Kidney epithelial cell (primary cell): ENCODE measurements around the gene LPXN. TPM values are rescaled to one million over a fixed set of nuclear protein-coding genes. Genes with fewer than 3 reads are reported as not detected.

ENCODE experiments used
- DNase-seq: peaks from one replicate; pipeline ENCODE4 v3.0.0-alpha.2; 2010; ENCODE audit warnings: low read depth
- H3K27me3 ChIP-seq: 2 replicates; pipeline ENCODE4 v1.6.0; 2011; ENCODE audit warnings: low read length; ENCODE audit not compliant: control insufficient read depth, insufficient read depth
- H3K36me3 ChIP-seq: 2 replicates; pipeline ENCODE4 v1.5.1; 2011; ENCODE audit warnings: low read length; ENCODE audit not compliant: control insufficient read depth, insufficient read depth
- H3K4me3 ChIP-seq: 2 replicates; pipeline ENCODE4 v1.5.1; 2011; ENCODE audit warnings: low read depth, mild to moderate bottlenecking, control low read depth, low read length
- total RNA-seq: library from RNA; depleted of rRNA; stranded (reverse); fragments of >200 nt; gene quantifications from 2 replicates; pipeline ENCODE4 v1.2.3, GENCODE V29; 2015
- TF ChIP-seq, protein P1 (sequence below): IDR thresholded peaks from 2 replicates; pipeline ENCODE4 v1.5.1; 2011; ENCODE audit warnings: mild to moderate bottlenecking, moderate library complexity, low read length, control low read depth, inconsistent platforms; ENCODE audit not compliant: insufficient read depth, poor library complexity, severe bottlenecking

Gene LPXN
- total RNA-seq, 1 donor from 2014 or later = 5.9 TPM

DNA sequence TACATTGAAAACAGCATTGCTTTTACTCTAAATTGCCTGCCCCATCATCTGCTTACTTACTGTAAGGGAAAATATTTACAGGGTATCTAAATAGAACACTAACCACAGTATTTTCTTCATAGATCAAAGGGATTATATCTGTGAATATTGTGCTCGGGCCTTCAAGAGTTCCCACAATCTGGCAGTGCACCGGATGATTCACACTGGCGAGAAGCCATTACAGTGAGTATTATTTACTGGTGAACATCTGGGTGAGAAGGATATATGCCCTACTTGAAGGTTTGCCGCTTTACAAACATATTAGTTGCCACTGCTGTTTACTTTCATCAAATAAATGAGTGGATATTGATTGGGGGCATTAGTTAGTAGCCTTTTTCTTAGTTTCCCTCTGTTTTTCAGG is 40.9 kb upstream of the LPXN start:
- DNase-seq = peak; percentile 12
- Histone ChIP-seq H3K27me3 (no peaks in the 10 kb centered on the region), H3K4me3 (no peak overlapping the region), H3K36me3 (peaks cover 5% of the 10 kb centered on the region)
- TF ChIP-seq, protein P1, sequence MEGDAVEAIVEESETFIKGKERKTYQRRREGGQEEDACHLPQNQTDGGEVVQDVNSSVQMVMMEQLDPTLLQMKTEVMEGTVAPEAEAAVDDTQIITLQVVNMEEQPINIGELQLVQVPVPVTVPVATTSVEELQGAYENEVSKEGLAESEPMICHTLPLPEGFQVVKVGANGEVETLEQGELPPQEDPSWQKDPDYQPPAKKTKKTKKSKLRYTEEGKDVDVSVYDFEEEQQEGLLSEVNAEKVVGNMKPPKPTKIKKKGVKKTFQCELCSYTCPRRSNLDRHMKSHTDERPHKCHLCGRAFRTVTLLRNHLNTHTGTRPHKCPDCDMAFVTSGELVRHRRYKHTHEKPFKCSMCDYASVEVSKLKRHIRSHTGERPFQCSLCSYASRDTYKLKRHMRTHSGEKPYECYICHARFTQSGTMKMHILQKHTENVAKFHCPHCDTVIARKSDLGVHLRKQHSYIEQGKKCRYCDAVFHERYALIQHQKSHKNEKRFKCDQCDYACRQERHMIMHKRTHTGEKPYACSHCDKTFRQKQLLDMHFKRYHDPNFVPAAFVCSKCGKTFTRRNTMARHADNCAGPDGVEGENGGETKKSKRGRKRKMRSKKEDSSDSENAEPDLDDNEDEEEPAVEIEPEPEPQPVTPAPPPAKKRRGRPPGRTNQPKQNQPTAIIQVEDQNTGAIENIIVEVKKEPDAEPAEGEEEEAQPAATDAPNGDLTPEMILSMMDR = no peak

DNA sequence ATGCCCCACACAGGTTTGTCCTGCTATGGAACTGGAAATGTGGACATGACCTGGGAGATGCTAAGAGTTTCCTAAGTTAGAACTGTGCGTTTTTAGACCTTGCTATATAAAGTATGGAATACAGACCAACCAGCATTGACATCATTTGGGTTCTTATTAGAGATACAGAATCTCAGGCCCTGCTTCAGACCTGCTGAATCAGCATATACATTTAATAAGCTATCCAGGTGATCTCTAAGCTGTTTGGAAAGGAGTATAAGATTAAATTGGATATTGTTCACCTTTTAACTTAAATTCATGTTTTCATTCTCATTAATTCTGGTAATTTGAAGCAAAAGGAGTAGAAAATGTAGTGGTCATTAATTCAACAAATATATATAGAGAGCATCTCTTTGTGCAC is 39.9 kb upstream of the LPXN start:
- Histone ChIP-seq H3K27me3 (no peaks in the 10 kb centered on the region), H3K36me3 (peaks cover 5% of the 10 kb centered on the region), H3K4me3 (no peak overlapping the region)
- no peak for DNase-seq
- TF ChIP-seq, protein P1 = no peak

DNA sequence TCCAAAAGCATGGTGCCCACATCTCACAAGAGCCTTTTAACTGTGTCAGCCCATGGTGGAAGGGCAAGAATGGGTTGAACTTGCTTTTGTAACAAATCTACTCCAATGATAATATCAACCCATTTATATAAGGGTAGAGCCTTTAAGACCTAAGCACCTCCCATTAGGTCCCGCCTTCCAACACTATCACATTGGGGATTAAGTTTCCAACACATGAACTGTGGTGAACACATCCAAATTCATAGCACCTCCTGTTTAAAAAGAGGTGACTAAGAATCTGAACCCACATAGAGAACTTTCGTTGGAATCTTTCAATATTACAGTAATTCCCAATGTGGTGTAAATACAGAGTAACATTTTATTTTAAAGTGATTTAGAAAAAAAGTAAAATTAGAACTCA is 37.6 kb upstream of the LPXN start:
- peaks cover 5% of the 10 kb centered on the region for H3K36me3 ChIP-seq
- DNase-seq = no peak

DNA sequence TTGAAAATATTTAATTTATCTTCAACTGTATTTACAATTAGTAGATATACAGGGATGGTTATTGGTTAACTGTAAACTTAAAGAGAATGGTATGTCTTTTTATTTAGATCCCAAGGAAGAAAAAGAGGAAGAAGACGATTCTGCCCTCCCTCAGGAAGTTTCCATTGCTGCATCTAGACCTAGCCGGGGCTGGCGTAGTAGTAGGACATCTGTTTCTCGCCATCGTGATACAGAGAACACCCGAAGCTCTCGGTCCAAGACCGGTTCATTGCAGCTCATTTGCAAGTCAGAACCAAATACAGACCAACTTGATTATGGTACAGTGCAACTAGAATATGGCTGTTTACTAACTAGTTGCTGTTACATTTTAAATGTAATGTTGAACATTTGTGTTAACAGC is 34.1 kb upstream of the LPXN start:
- H3K27me3 ChIP-seq = no peaks in the 10 kb centered on the region
- H3K4me3 ChIP-seq = no peak overlapping the region
- DNase-seq = no peak
- peaks cover 2% of the 10 kb centered on the region for H3K36me3 ChIP-seq
- TF ChIP-seq, protein P1 = no peak

More for the DNA sequence above, 37.6 kb upstream of the LPXN start:
- Histone ChIP-seq H3K27me3 (no peaks in the 10 kb centered on the region), H3K4me3 (no peak overlapping the region)
- TF ChIP-seq, protein P1 = no peak

DNA sequence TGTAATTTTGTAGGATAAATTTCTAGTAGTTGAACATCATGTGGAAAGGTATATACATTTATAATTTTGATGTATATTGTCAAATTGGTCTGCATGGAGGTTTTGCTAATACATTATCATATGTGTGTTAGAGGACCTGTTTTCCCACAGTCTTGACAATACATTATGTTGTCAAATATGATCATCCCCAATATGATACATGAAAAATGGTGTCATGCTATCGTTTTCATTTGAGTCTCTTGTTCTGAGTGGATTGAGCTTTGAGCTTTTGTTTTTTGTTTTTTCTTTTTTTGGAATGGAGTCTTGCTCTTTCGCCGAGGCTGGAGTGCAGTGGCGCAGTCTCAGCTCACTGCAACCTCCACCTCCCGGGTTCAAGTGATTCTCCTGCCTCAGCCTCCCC is 32.7 kb upstream of the LPXN start:
- TF ChIP-seq, protein P1 = no peak
- no peaks in the 10 kb centered on the region for H3K27me3 ChIP-seq
- peaks cover 2% of the 10 kb centered on the region for H3K36me3 ChIP-seq
- DNase-seq = no peak
- no peak overlapping the region for H3K4me3 ChIP-seq

DNA sequence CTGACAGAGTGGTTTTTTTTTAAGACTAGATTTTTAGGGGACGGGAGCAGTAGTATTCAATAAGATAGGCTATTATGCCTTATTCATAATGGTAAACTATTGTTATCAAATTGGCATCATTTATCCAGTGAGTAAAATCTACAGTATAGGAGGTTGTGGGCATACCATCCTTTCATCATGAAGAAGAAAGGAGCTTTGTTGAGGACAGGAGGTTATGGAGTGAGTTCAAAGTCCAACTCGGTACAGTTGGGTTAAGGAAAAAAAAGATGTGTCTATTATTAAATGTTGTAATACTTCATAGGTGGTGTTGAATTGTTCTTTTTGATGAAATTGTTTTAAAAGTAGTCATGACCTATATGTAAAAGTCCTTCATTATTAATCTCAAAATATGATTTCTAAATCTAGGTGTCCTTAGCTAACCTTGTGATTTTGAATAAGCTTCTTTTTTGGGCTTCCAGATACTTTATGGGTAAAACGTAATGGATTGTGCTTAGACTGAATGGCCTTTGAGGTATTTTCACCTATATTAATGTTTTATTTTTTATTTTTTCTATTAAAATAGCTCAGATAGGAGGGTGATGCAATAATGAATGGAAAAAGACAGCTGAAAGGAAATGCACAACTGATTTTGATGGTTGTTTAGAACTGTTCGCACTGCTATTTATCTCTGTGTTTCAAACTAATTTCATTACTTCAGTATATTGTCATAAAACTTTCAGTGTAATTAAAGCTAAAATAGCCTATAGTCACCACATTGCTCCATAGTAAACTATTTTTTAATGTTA is 31.5 kb upstream of the LPXN start:
- DNase-seq = no peak
- TF ChIP-seq, protein P1 = no peak
- no peaks in the 10 kb centered on the region for H3K27me3 ChIP-seq
- no peak overlapping the region for H3K4me3 ChIP-seq
- no peaks in the 10 kb centered on the region for H3K36me3 ChIP-seq
